SK-N-SH treated with all-trans-retinoic acid at 6 μM for 48 hours (cell line): Measurements from ENCODE around the gene NUDT7.

Experiments
- ARNTL ChIP-seq: fragments of 450-650 bp; formaldehyde crosslinking; IDR thresholded peaks from 2 replicates; pipeline ENCODE4 v1.5.0; 2020; ENCODE audit warnings: low read depth, mild to moderate bottlenecking, moderate library complexity, borderline replicate concordance
- ESRRG ChIP-seq: fragments of 250-450 bp; sonication (Bioruptor Pico); IDR thresholded peaks from 2 replicates; pipeline ENCODE4 v1.6.1; 2021; ENCODE audit warnings: mild to moderate bottlenecking
- ZFP3 ChIP-seq: fragments of 250-450 bp; sonication (Bioruptor Pico); IDR thresholded peaks from 2 replicates; pipeline ENCODE4 v1.5.0; 2020; ENCODE audit warnings: mild to moderate bottlenecking, moderate library complexity
- ZFP30 ChIP-seq: fragments of 450-650 bp; formaldehyde crosslinking; IDR thresholded peaks from 2 replicates; pipeline ENCODE4 v1.5.0; 2022; ENCODE audit warnings: mild to moderate bottlenecking, moderate library complexity
- TF ChIP-seq, protein P1 (sequence below): fragments of 250-450 bp; sonication (Bioruptor Pico); IDR thresholded peaks from 2 replicates; pipeline ENCODE4 v1.8.0; 2020; ENCODE audit warnings: mild to moderate bottlenecking, moderate library complexity, borderline replicate concordance
- TF ChIP-seq, protein P2 (sequence below): fragments of 250-450 bp; sonication (Bioruptor Pico); IDR thresholded peaks from 2 replicates; pipeline ENCODE4 v1.5.0; 2020; ENCODE audit warnings: mild to moderate bottlenecking, moderate library complexity

DNA sequence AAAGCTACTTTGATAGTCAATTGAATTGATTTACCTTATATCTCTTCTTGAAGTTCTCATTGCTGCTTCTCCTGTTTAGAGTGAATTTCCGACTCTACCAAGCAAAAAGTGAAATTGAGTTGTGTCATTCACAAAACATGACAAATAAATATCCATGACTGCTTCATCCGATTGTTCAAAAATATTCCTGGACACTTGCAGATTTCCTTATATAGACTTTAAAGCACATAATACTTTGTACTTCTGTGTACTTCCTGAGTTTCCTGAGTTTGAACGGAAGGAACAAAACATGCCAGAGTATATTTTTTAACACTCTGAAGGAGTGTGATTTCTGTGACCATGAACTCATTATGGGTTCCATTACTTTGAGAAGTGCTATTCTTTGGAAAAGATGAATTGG, 45.5 kb downstream of the NUDT7 start:
- TF ChIP-seq, protein P1, sequence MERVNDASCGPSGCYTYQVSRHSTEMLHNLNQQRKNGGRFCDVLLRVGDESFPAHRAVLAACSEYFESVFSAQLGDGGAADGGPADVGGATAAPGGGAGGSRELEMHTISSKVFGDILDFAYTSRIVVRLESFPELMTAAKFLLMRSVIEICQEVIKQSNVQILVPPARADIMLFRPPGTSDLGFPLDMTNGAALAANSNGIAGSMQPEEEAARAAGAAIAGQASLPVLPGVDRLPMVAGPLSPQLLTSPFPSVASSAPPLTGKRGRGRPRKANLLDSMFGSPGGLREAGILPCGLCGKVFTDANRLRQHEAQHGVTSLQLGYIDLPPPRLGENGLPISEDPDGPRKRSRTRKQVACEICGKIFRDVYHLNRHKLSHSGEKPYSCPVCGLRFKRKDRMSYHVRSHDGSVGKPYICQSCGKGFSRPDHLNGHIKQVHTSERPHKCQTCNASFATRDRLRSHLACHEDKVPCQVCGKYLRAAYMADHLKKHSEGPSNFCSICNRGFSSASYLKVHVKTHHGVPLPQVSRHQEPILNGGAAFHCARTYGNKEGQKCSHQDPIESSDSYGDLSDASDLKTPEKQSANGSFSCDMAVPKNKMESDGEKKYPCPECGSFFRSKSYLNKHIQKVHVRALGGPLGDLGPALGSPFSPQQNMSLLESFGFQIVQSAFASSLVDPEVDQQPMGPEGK (CRISPR knock-in tag), result no peak
- TF ChIP-seq ARNTL, result no peak
- TF ChIP-seq, protein P2, sequence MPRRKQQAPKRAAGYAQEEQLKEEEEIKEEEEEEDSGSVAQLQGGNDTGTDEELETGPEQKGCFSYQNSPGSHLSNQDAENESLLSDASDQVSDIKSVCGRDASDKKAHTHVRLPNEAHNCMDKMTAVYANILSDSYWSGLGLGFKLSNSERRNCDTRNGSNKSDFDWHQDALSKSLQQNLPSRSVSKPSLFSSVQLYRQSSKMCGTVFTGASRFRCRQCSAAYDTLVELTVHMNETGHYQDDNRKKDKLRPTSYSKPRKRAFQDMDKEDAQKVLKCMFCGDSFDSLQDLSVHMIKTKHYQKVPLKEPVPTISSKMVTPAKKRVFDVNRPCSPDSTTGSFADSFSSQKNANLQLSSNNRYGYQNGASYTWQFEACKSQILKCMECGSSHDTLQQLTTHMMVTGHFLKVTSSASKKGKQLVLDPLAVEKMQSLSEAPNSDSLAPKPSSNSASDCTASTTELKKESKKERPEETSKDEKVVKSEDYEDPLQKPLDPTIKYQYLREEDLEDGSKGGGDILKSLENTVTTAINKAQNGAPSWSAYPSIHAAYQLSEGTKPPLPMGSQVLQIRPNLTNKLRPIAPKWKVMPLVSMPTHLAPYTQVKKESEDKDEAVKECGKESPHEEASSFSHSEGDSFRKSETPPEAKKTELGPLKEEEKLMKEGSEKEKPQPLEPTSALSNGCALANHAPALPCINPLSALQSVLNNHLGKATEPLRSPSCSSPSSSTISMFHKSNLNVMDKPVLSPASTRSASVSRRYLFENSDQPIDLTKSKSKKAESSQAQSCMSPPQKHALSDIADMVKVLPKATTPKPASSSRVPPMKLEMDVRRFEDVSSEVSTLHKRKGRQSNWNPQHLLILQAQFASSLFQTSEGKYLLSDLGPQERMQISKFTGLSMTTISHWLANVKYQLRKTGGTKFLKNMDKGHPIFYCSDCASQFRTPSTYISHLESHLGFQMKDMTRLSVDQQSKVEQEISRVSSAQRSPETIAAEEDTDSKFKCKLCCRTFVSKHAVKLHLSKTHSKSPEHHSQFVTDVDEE (CRISPR knock-in tag), result no peak
- no peak for TF ChIP-seq ESRRG (CRISPR knock-in tag)
- TF ChIP-seq ZFP3, result no peak
- TF ChIP-seq ZFP30 (CRISPR knock-in tag), result no peak
